OCI-LY3 (cell line): ENCODE results near the gene BCL11A.

Source experiments
- H2AFZ ChIP-seq: fragments of 200-600, 300-600 bp; shearing (Covaris generic); 2 replicates; pipeline ENCODE4 v1.6.0; 2014; ENCODE audit warnings: antibody characterized with exemption, low read depth, low read length
- H3K27ac ChIP-seq: fragments of 200-600, 300-600 bp; sonication (generic); 2 replicates; pipeline ENCODE4 v1.5.1; 2014; ENCODE audit warnings: mild to moderate bottlenecking, low read length, moderate library complexity, mixed read lengths
- H3K27me3 ChIP-seq: fragments of 200-600, 300-600 bp; sonication (generic); 2 replicates; pipeline ENCODE4 v1.6.1; 2014; ENCODE audit warnings: low read depth, low read length, mixed read lengths
- H3K36me3 ChIP-seq: fragments of 200-600, 300-600 bp; sonication (generic); replicated peaks from 2 replicates; pipeline ENCODE3; 2014; ENCODE audit warnings: low read depth, low read length, mixed read lengths
- H3K4me1 ChIP-seq: fragments of 300-600, 200-600 bp; sonication (generic); 2 replicates; pipeline ENCODE4 v1.6.1; 2014; ENCODE audit warnings: low read length, mixed read lengths
- H3K4me2 ChIP-seq: fragments of 200-600, 300-600 bp; sonication (generic); 2 replicates; pipeline ENCODE4 v1.6.1; 2014; ENCODE audit warnings: low read length, mixed read lengths
- H3K4me3 ChIP-seq: fragments of 300-600, 200-600 bp; sonication (generic); 2 replicates; pipeline ENCODE4 v1.5.1; 2014; ENCODE audit warnings: antibody characterized with exemption, mild to moderate bottlenecking, low read length, moderate library complexity
- H3K79me2 ChIP-seq: fragments of 300-600, 200-600 bp; shearing (Covaris generic); 2 replicates; pipeline ENCODE4 v1.6.1; 2014; ENCODE audit warnings: mild to moderate bottlenecking, low read length, mixed read lengths
- H3K9ac ChIP-seq: fragments of 300-600, 200-600 bp; shearing (Covaris generic); 2 replicates; pipeline ENCODE4 v1.6.0; 2014; ENCODE audit warnings: mild to moderate bottlenecking, low read length, moderate library complexity
- H3K9me3 ChIP-seq: fragments of 200-600, 300-600 bp; shearing (Covaris generic); 2 replicates; pipeline ENCODE4 v1.6.1; 2014; ENCODE audit warnings: low read length, mixed read lengths; ENCODE audit not compliant: insufficient read depth
- H4K20me1 ChIP-seq: fragments of 200-600, 300-600 bp; sonication (generic); 2 replicates; pipeline ENCODE4 v1.6.1; 2016; ENCODE audit warnings: low read length, mixed read lengths; ENCODE audit not compliant: insufficient read depth
- EZH2phosphoT487 ChIP-seq: fragments of 200-600 bp; shearing (Covaris generic); IDR thresholded peaks from 2 replicates; pipeline ENCODE4 v1.6.1; 2018; ENCODE audit warnings: antibody characterized with exemption, mixed run types, low read depth
- TF ChIP-seq, protein P1 (sequence below): fragments of 200-600, 300-600 bp; sonication (generic); IDR thresholded peaks from 2 replicates; pipeline ENCODE4 v1.5.1; 2014; ENCODE audit warnings: antibody characterized with exemption, low read length, low read depth

The BCL11A gene

DNA sequence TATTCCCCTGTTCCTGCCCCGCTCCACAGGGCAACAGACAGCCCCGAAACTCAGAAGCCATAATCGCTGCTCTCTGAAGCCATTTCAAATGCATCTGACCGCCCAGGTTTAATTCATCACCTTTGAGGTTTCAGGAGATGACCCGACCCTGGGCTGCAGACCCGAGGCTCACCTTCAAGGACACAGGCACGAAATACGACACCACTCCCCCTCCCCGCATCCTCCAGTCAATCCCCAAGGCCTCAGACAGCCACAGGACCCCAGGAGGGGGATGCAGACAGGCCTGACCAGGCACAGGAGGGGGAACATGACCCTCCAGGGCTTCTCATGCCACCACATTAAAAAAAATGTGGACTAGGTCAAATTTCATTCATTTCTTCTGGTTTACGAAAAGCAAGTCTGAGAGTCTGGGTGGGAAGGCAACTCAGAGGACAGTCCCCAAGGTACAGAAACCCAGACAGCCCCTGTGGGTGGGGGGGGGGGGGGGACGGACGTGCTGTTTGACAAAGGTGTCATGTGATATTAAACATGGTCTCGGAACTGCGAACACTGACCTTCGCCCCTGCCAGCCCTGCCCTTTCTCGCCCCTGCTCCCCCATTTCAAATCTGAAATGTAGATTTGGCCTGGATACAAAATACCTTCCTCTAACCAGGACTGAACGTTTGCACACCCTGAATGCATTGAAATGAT, 142.9 kb downstream of the BCL11A start:
- Histone ChIP-seq H3K9ac (no peak overlapping the region), H2AFZ (no peak overlapping the region), H3K9me3 (peaks cover 7% of the 10 kb centered on the region; the same call in 1 of the 2 replicates), H3K4me2 (no peak overlapping the region), H4K20me1 (no peaks in the 10 kb centered on the region), H3K27me3 (no peaks in the 10 kb centered on the region), H3K36me3 (peaks cover 9% of the 10 kb centered on the region), H3K4me3 (no peak overlapping the region), H3K79me2 (no peaks in the 10 kb centered on the region), H3K27ac (no peak overlapping the region), H3K4me1 (peaks cover 44% of the 10 kb centered on the region)
- TF ChIP-seq EZH2phosphoT487 = no peak
- TF ChIP-seq, protein P1, sequence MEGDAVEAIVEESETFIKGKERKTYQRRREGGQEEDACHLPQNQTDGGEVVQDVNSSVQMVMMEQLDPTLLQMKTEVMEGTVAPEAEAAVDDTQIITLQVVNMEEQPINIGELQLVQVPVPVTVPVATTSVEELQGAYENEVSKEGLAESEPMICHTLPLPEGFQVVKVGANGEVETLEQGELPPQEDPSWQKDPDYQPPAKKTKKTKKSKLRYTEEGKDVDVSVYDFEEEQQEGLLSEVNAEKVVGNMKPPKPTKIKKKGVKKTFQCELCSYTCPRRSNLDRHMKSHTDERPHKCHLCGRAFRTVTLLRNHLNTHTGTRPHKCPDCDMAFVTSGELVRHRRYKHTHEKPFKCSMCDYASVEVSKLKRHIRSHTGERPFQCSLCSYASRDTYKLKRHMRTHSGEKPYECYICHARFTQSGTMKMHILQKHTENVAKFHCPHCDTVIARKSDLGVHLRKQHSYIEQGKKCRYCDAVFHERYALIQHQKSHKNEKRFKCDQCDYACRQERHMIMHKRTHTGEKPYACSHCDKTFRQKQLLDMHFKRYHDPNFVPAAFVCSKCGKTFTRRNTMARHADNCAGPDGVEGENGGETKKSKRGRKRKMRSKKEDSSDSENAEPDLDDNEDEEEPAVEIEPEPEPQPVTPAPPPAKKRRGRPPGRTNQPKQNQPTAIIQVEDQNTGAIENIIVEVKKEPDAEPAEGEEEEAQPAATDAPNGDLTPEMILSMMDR = no peak

DNA sequence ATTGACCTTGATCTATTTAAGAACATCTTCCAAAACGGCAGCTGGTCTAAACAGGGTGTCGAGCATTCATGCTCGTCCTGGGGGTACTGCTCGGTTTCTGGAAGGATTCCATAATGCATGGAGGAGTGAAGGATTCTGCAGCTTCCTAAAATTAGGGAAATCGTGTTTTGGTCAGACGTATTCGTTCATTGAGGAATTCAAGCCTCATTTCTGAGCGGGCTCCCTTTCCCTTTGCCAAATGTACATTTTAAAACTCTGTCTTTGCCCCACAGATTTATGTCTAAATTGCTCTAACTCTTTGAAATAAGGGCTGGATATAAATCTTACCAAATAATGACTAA, 144.0 kb downstream of the BCL11A start:
- H3K27me3 ChIP-seq = no peaks in the 10 kb centered on the region

DNA sequence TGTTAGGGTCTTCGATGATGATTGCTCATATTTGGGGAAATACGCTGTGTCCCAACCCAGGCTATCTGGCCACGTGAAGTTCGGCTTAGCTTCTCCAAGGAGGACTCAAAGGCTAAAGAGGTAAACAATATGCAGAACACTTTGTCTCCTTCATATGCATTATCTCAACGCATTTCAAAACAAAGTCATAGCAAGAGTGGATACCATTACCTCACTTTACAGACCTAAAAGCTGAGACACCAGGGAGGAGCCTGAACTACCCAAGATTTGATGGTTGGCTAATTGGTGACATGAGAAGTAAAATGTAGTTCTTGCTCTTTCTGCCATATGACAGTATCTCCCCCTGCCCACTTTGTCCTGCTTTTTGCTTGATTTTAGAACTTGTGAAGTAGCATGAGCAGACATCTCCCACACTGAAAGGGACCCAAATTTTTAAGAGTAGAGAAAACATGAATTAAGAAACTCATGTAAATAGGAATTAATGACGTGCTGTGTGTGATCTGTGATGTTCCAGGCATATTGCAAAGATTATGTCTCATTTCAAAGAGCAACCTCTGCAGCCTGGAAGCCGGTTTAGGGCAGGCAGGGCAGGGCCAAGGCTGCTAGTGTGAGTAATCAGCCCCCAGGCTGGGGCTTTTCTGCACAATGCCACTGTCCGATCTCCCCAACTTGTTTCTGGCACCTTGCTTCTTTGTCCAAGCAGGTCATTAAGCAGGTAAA, 144.5 kb downstream of the BCL11A start:
- Histone ChIP-seq H3K27me3 (no peaks in the 10 kb centered on the region), H3K9ac (no peak overlapping the region), H3K4me2 (no peak overlapping the region), H3K36me3 (no peaks in the 10 kb centered on the region), H3K4me3 (no peak overlapping the region), H4K20me1 (no peaks in the 10 kb centered on the region), H3K9me3 (no peaks in the 10 kb centered on the region), H2AFZ (no peak overlapping the region), H3K27ac (no peak overlapping the region), H3K4me1 (peaks cover 31% of the 10 kb centered on the region), H3K79me2 (no peaks in the 10 kb centered on the region)
- TF ChIP-seq, protein P1 = no peak
- TF ChIP-seq EZH2phosphoT487 = no peak

More for the DNA sequence above, 144.0 kb downstream of the BCL11A start:
- peaks cover 36% of the 10 kb centered on the region for H3K4me1 ChIP-seq
- H4K20me1 ChIP-seq = no peaks in the 10 kb centered on the region
- peaks cover 3% of the 10 kb centered on the region for H3K36me3 ChIP-seq
- H3K4me3 ChIP-seq = no peak overlapping the region
- H3K9me3 ChIP-seq = 0 out of 2 replicates have a peak, but pooled peaks cover under 1% of the 10 kb centered on the region
- no peak overlapping the region for H2AFZ ChIP-seq
- H3K4me2 ChIP-seq = no peak overlapping the region
- H3K79me2 ChIP-seq = no peaks in the 10 kb centered on the region
- no peak overlapping the region for H3K9ac ChIP-seq
- H3K27ac ChIP-seq = no peak overlapping the region
- TF ChIP-seq, protein P1 = no peak
- TF ChIP-seq EZH2phosphoT487 = no peak

DNA sequence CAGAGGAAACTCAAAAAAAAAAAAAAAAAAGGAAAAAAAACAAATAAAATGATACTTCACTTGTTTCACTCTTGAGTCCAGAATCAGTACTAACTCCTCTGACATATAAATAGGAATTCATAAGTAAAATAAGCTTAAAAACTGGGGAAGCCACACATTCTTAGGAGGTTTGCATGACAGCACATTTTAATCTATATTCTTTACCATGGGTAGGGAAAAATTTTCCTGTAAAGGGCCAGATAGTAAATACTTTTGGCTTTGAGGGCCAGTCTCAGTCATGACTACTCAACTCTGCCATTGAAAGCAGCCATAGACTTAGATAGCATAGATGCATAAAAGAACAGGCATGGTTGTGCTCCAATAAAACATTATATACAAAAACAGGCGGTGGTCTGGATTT, 145.2 kb downstream of the BCL11A start:
- TF ChIP-seq, protein P1 = no peak
- TF ChIP-seq EZH2phosphoT487 = no peak
- no peak overlapping the region for H3K4me2 ChIP-seq
- no peak overlapping the region for H3K4me3 ChIP-seq
- H3K27me3 ChIP-seq = no peaks in the 10 kb centered on the region
- H4K20me1 ChIP-seq = no peaks in the 10 kb centered on the region
- H3K79me2 ChIP-seq = no peaks in the 10 kb centered on the region
- no peak overlapping the region for H3K9ac ChIP-seq
- H2AFZ ChIP-seq = no peak overlapping the region
- no peaks in the 10 kb centered on the region for H3K9me3 ChIP-seq
- H3K27ac ChIP-seq = no peak overlapping the region
- no peaks in the 10 kb centered on the region for H3K36me3 ChIP-seq
- peaks cover 23% of the 10 kb centered on the region for H3K4me1 ChIP-seq
